Thymus (tissue), 11 donors: ENCODE data around the gene NUP62. TPM values are rescaled to one million over a fixed set of nuclear protein-coding genes. Genes with fewer than 3 reads are reported as not detected.

ENCODE experiments used
- DNase-seq, 9 donors: peaks; one replicate each; pipeline ENCODE4 v3.0.0-alpha.2; 2013; ENCODE audit warnings: low spot score in 9 of 9, low read depth in 6 of 9, missing footprints in 1 of 9
- H3K27ac ChIP-seq, 2 donors: one replicate each; pipeline ENCODE4 v1.5.1; 2013; ENCODE audit warnings: control low read depth in 1 of 2, low read depth in 1 of 2, low read length in 1 of 2, mild to moderate bottlenecking in 1 of 2, moderate library complexity in 1 of 2
- H3K27me3 ChIP-seq, 2 donors: one replicate each; pipeline ENCODE4 v1.5.1; 2013; ENCODE audit warnings: low read length in 1 of 2; ENCODE audit not compliant: control insufficient read depth in 2 of 2, insufficient read depth in 1 of 2
- H3K36me3 ChIP-seq, 2 donors: one replicate each; pipeline ENCODE4 v1.5.1; 2013; ENCODE audit warnings: low read length in 1 of 2, mild to moderate bottlenecking in 1 of 2, moderate library complexity in 1 of 2; ENCODE audit not compliant: control insufficient read depth in 2 of 2, insufficient read depth in 2 of 2
- H3K4me1 ChIP-seq, 2 donors: one replicate each; pipeline ENCODE4 v1.5.1; 2013; ENCODE audit warnings: low read length in 2 of 2; ENCODE audit not compliant: control insufficient read depth in 2 of 2, insufficient read depth in 2 of 2
- H3K4me3 ChIP-seq, 2 donors: one replicate each; pipeline ENCODE4 v1.5.1; 2013; ENCODE audit warnings: low read length in 2 of 2, control low read depth in 1 of 2, mild to moderate bottlenecking in 1 of 2
- H3K9me3 ChIP-seq, 2 donors: one replicate each; pipeline ENCODE4 v1.5.1; 2013; ENCODE audit warnings: low read length in 1 of 2, mild to moderate bottlenecking in 1 of 2; ENCODE audit not compliant: control insufficient read depth in 2 of 2, insufficient read depth in 1 of 2
- WGBS: extraction: QIAGEN DNeasy Blood & Tissue Kit; methylation state at CpG from one replicate; pipeline ENCODE4 v1.1.7; 2013; 5-methylcytosine and 5-hydroxymethylcytosine counted together
- polyA plus RNA-seq: library from polyadenylated mRNA; stranded (reverse); fragments of 200-250 nt; gene quantifications from one replicate; pipeline ENCODE4 v1.2.3, GENCODE V29; 2013
- total RNA-seq: library from RNA; stranded (reverse); fragments of 120-200 nt; gene quantifications from one replicate; pipeline ENCODE4 v1.2.4, GENCODE V29; 2013
- donor health status: healthy.

The NUP62 gene
- total and polyA plus RNA-seq, 2 donors = 24.9 to 46.7 TPM

GRCh38 chr19:49932731-49933131 is 3.4 kb upstream of the NUP62 start:
- peak in 8 of 9 donors; percentile 34 to 86 (median 64) for DNase-seq
- Histone ChIP-seq H3K4me3 (peak overlapping the region; percentile 3 to 28), H3K27ac (peak overlapping the region; percentile 34 to 70), H3K4me1 (peaks cover 7 to 48% of the 10 kb centered on the region in 2 donors), H3K36me3 (peaks cover 3 to 6% of the 10 kb centered on the region in 2 donors), H3K9me3 (peaks cover 0 to 3% of the 10 kb centered on the region in 2 donors), H3K27me3 (peaks cover 0 to 5% of the 10 kb centered on the region in 2 donors)
- WGBS = 54% methylated on average over 25 of the region's 25 CpGs

GRCh38 chr19:49932041-49932451 is 2.7 kb upstream of the NUP62 start:
- H3K4me3 ChIP-seq = no peak overlapping the region
- H3K9me3 ChIP-seq = peaks cover 0 to 3% of the 10 kb centered on the region in 2 donors
- DNase-seq = no peak
- peaks cover 0 to 3% of the 10 kb centered on the region in 2 donors for H3K27me3 ChIP-seq
- H3K27ac ChIP-seq = no peak overlapping the region
- H3K4me1 ChIP-seq = peaks cover 11 to 51% of the 10 kb centered on the region in 2 donors
- WGBS = 97% methylated on average over 5 of the region's 5 CpGs
- peaks cover 8 to 13% of the 10 kb centered on the region in 2 donors for H3K36me3 ChIP-seq

- Histone ChIP-seq H3K27ac (no peak overlapping the region), H3K4me1 (peaks cover 11 to 57% of the 10 kb centered on the region in 2 donors), H3K4me3 (no peak overlapping the region), H3K9me3 (peaks cover 0 to 3% of the 10 kb centered on the region in 2 donors), H3K36me3 (peaks cover 8 to 19% of the 10 kb centered on the region in 2 donors), H3K27me3 (peaks cover 0 to 2% of the 10 kb centered on the region in 2 donors)
- 96% methylated on average over 7 of the region's 7 CpGs for WGBS
- no peak for DNase-seq
These were observed 2.2 kb upstream of the NUP62 start for GRCh38 chr19:49931293-49932040.

- 91% methylated on average over 15 of the region's 15 CpGs for WGBS
- peaks cover 9 to 23% of the 10 kb centered on the region in 2 donors for H3K36me3 ChIP-seq
- H3K9me3 ChIP-seq = peaks cover 0 to 3% of the 10 kb centered on the region in 2 donors
- peaks cover 12 to 57% of the 10 kb centered on the region in 2 donors for H3K4me1 ChIP-seq
- H3K4me3 ChIP-seq = no peak overlapping the region
- H3K27me3 ChIP-seq = no peaks in the 10 kb centered on the region
- peak overlapping the region in 1 of 2 donors; percentile 83 for H3K27ac ChIP-seq
- DNase-seq = peak in 1 of 9 donors; percentile 30
These were observed 1.2 kb upstream of the NUP62 start for GRCh38 chr19:49930483-49931011.

- DNase-seq = peak; percentile 88 to 97 (median 94)
- peaks cover 0 to 3% of the 10 kb centered on the region in 2 donors for H3K9me3 ChIP-seq
- peaks cover 13 to 60% of the 10 kb centered on the region in 2 donors for H3K4me1 ChIP-seq
- peak overlapping the region; percentile 99 to 100 for H3K27ac ChIP-seq
- WGBS = 8% methylated on average over 43 of the region's 43 CpGs
- no peaks in the 10 kb centered on the region for H3K27me3 ChIP-seq
- peak overlapping the region; percentile 84 to 87 for H3K4me3 ChIP-seq
- peaks cover 12 to 29% of the 10 kb centered on the region in 2 donors for H3K36me3 ChIP-seq
These were observed 543 bp upstream of the NUP62 start for GRCh38 chr19:49929611-49930482.

GRCh38 chr19:49927526-49928264 is 1.6 kb downstream of the NUP62 start:
- Histone ChIP-seq H3K4me1 (peaks cover 13 to 52% of the 10 kb centered on the region in 2 donors), H3K9me3 (peaks cover 1 to 3% of the 10 kb centered on the region in 2 donors), H3K36me3 (peaks cover 32 to 50% of the 10 kb centered on the region in 2 donors), H3K4me3 (peak overlapping the region; percentile 11 to 84), H3K27me3 (no peaks in the 10 kb centered on the region), H3K27ac (peak overlapping the region in 1 of 2 donors; percentile 38)
- DNase-seq = no peak
- WGBS = 92% methylated on average over 14 of the region's 14 CpGs

GRCh38 chr19:49926515-49926914 is 2.8 kb downstream of the NUP62 start:
- WGBS = 96% methylated on average over 10 of the region's 10 CpGs
- Histone ChIP-seq H3K4me3 (no peak overlapping the region), H3K27ac (no peak overlapping the region), H3K4me1 (peaks cover 13 to 46% of the 10 kb centered on the region in 2 donors), H3K36me3 (peaks cover 41 to 62% of the 10 kb centered on the region in 2 donors), H3K9me3 (peaks cover 1 to 3% of the 10 kb centered on the region in 2 donors), H3K27me3 (no peaks in the 10 kb centered on the region)
- no peak for DNase-seq

GRCh38 chr19:49925486-49925885 is 3.8 kb downstream of the NUP62 start:
- peaks cover 13 to 42% of the 10 kb centered on the region in 2 donors for H3K4me1 ChIP-seq
- no peak for DNase-seq
- H3K27ac ChIP-seq = no peak overlapping the region
- 98% methylated on average over 5 of the region's 5 CpGs for WGBS
- H3K4me3 ChIP-seq = no peak overlapping the region
- H3K36me3 ChIP-seq = peaks cover 51 to 64% of the 10 kb centered on the region in 2 donors
- peaks cover 1 to 3% of the 10 kb centered on the region in 2 donors for H3K9me3 ChIP-seq
- no peaks in the 10 kb centered on the region for H3K27me3 ChIP-seq
